ENCODE results near the gene FERMT3. TPM values are rescaled to one million over a fixed set of nuclear protein-coding genes. Genes with fewer than 3 reads are reported as not detected.

FERMT3 gene
- total and polyA plus RNA-seq, 2 of the 13 experiments (the other 11 are each of a cell fraction or from before 2014, with no cell fraction given) = 0.29 TPM; not detected in 1

DNA sequence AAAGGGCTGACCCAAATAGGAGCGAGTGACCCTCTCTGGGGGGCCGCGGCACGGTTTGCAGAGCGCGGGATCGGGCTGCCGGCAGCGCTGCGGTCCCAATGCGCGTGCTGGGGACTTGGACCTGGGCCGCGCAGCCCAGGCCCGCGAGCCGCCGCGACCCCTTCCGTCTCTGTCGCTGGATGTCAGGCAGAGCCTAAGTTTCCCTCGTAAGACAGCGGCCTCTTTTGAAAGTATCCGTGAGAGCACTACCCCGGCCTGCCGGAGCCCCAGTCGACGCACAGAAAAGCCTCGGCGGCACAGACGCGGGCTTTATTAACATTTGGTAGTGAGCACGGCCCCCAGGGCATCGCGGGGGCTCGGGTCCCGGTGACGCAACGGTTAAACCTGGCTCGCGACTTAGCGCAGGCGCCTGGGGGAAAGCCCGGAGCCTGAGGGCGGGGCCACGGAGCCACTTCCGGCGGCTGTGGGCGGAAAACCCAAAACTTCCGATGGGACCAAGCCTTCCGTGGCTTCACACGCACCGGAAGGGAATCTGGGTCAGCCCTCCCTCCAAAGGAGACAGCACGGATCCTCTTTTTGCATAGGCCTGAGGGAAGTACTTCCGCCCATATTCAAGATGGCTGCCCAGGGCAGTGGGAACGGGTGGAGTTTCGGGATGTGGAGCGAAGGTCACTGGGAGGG, 63.2 kb downstream of the FERMT3 start (continued):
- TF ChIP-seq, protein P1, sequence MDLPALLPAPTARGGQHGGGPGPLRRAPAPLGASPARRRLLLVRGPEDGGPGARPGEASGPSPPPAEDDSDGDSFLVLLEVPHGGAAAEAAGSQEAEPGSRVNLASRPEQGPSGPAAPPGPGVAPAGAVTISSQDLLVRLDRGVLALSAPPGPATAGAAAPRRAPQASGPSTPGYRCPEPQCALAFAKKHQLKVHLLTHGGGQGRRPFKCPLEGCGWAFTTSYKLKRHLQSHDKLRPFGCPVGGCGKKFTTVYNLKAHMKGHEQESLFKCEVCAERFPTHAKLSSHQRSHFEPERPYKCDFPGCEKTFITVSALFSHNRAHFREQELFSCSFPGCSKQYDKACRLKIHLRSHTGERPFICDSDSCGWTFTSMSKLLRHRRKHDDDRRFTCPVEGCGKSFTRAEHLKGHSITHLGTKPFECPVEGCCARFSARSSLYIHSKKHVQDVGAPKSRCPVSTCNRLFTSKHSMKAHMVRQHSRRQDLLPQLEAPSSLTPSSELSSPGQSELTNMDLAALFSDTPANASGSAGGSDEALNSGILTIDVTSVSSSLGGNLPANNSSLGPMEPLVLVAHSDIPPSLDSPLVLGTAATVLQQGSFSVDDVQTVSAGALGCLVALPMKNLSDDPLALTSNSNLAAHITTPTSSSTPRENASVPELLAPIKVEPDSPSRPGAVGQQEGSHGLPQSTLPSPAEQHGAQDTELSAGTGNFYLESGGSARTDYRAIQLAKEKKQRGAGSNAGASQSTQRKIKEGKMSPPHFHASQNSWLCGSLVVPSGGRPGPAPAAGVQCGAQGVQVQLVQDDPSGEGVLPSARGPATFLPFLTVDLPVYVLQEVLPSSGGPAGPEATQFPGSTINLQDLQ (CRISPR knock-in tag; IDR thresholded peaks at IDR 0.05) = no peak
- TF ChIP-seq PATZ1 (CRISPR knock-in tag; IDR thresholded peaks at IDR 0.05) (peak; percentile 93), ZGPAT (CRISPR knock-in tag; IDR thresholded peaks at IDR 0.05) (peak; percentile 57), MEIS2 (CRISPR knock-in tag; IDR thresholded peaks at IDR 0.05) (no peak), PHF5A (CRISPR knock-in tag; IDR thresholded peaks at IDR 0.05; ENCODE audit: low read depth, unreplicated experiment) (no peak), TBL1XR1 (IDR thresholded peaks at IDR 0.05; ENCODE audit: borderline replicate concordance, low read length, partially characterized antibody) (peak; percentile 45), ZNF232 (CRISPR knock-in tag; IDR thresholded peaks at IDR 0.05; ENCODE audit: borderline replicate concordance) (no peak), ZNF782 (CRISPR knock-in tag; IDR thresholded peaks at IDR 0.05; ENCODE audit: borderline replicate concordance) (peak; percentile 43; the same call in 1 of the 2 replicates), ZZZ3 (CRISPR knock-in tag; IDR thresholded peaks at IDR 0.05; ENCODE audit: borderline replicate concordance) (peak; percentile 32; the same call in 1 of the 2 replicates), ZNF615 (CRISPR knock-in tag; IDR thresholded peaks at IDR 0.05; ENCODE audit: borderline replicate concordance) (no peak), ZNF224 (CRISPR knock-in tag; IDR thresholded peaks at IDR 0.05) (no peak; the same call in 1 of the 2 replicates), KMT2B (CRISPR knock-in tag; IDR thresholded peaks at IDR 0.05) (no peak)
- TF ChIP-seq, protein P2, sequence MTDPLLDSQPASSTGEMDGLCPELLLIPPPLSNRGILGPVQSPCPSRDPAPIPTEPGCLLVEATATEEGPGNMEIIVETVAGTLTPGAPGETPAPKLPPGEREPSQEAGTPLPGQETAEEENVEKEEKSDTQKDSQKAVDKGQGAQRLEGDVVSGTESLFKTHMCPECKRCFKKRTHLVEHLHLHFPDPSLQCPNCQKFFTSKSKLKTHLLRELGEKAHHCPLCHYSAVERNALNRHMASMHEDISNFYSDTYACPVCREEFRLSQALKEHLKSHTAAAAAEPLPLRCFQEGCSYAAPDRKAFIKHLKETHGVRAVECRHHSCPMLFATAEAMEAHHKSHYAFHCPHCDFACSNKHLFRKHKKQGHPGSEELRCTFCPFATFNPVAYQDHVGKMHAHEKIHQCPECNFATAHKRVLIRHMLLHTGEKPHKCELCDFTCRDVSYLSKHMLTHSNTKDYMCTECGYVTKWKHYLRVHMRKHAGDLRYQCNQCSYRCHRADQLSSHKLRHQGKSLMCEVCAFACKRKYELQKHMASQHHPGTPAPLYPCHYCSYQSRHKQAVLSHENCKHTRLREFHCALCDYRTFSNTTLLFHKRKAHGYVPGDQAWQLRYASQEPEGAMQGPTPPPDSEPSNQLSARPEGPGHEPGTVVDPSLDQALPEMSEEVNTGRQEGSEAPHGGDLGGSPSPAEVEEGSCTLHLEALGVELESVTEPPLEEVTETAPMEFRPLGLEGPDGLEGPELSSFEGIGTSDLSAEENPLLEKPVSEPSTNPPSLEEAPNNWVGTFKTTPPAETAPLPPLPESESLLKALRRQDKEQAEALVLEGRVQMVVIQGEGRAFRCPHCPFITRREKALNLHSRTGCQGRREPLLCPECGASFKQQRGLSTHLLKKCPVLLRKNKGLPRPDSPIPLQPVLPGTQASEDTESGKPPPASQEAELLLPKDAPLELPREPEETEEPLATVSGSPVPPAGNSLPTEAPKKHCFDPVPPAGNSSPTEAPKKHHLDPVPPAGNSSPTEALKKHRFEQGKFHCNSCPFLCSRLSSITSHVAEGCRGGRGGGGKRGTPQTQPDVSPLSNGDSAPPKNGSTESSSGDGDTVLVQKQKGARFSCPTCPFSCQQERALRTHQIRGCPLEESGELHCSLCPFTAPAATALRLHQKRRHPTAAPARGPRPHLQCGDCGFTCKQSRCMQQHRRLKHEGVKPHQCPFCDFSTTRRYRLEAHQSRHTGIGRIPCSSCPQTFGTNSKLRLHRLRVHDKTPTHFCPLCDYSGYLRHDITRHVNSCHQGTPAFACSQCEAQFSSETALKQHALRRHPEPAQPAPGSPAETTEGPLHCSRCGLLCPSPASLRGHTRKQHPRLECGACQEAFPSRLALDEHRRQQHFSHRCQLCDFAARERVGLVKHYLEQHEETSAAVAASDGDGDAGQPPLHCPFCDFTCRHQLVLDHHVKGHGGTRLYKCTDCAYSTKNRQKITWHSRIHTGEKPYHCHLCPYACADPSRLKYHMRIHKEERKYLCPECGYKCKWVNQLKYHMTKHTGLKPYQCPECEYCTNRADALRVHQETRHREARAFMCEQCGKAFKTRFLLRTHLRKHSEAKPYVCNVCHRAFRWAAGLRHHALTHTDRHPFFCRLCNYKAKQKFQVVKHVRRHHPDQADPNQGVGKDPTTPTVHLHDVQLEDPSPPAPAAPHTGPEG (CRISPR knock-in tag; IDR thresholded peaks at IDR 0.05) = peak; percentile 21; the same call in 1 of the 2 replicates
- TF ChIP-seq, protein P3, sequence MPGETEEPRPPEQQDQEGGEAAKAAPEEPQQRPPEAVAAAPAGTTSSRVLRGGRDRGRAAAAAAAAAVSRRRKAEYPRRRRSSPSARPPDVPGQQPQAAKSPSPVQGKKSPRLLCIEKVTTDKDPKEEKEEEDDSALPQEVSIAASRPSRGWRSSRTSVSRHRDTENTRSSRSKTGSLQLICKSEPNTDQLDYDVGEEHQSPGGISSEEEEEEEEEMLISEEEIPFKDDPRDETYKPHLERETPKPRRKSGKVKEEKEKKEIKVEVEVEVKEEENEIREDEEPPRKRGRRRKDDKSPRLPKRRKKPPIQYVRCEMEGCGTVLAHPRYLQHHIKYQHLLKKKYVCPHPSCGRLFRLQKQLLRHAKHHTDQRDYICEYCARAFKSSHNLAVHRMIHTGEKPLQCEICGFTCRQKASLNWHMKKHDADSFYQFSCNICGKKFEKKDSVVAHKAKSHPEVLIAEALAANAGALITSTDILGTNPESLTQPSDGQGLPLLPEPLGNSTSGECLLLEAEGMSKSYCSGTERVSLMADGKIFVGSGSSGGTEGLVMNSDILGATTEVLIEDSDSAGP (CRISPR knock-in tag; IDR thresholded peaks at IDR 0.05; ENCODE audit: borderline replicate concordance) = peak; percentile 71; the same call in 1 of the 2 replicates
